Keratinocyte (primary cell): ENCODE data around the gene TMTC4. TPM values are rescaled to one million over a fixed set of nuclear protein-coding genes. Genes with fewer than 3 reads are reported as not detected.

Experiments
- DNase-seq: peaks from one replicate; pipeline ENCODE4 v3.0.0-alpha.2; 2011; ENCODE audit warnings: low read depth, missing footprints, low spot score
- FAIRE-seq: peaks from 2 replicates; lab custom pipeline; 2011; peaks lifted over from hg19 to GRCh38; lab: Jason Lieb, UNC
- H2AFZ ChIP-seq: 2 replicates; pipeline ENCODE4 v1.6.0; 2012; ENCODE audit warnings: low read length, control low read depth, inconsistent platforms; ENCODE audit not compliant: control insufficient read depth
- H3K27ac ChIP-seq: 2 replicates; pipeline ENCODE4 v1.5.1; 2011; ENCODE audit warnings: low read length; ENCODE audit not compliant: control insufficient read depth, insufficient read depth
- H3K27me3 ChIP-seq: 3 replicates; pipeline ENCODE4 v1.6.0; 2011; ENCODE audit warnings: low read length; ENCODE audit not compliant: control insufficient read depth, insufficient read depth; ENCODE audit errors: extremely low read depth
- H3K36me3 ChIP-seq, 2 experiments: 2 replicates in 1 of 2; 3 replicates in 1 of 2; pipeline ENCODE4 v1.5.1; 2011; ENCODE audit warnings: low read length in 2 of 2, mild to moderate bottlenecking in 1 of 2; ENCODE audit not compliant: control insufficient read depth in 2 of 2, insufficient read depth in 2 of 2; ENCODE audit errors: extremely low read depth in 1 of 2
- H3K4me1 ChIP-seq: 3 replicates; pipeline ENCODE4 v1.5.1; 2011; ENCODE audit warnings: low read length; ENCODE audit not compliant: control insufficient read depth, insufficient read depth; ENCODE audit errors: extremely low read depth
- H3K4me2 ChIP-seq: 3 replicates; pipeline ENCODE4 v1.6.0; 2011; ENCODE audit warnings: low read depth, low read length; ENCODE audit not compliant: control insufficient read depth, insufficient read depth; ENCODE audit errors: extremely low read depth
- H3K4me3 ChIP-seq, 3 experiments: fragments of 200-600 bp in 1 of 3; sonication (generic) in 1 of 3; 2 replicates in 2 of 3; 3 replicates in 1 of 3; pipeline ENCODE4 v1.5.1; 2011 to 2016; ENCODE audit warnings: low read length in 3 of 3, mild to moderate bottlenecking in 3 of 3, control low read depth in 2 of 3, inconsistent platforms in 1 of 3, low read depth in 1 of 3, mixed read lengths in 1 of 3, mixed run types in 1 of 3, moderate library complexity in 1 of 3; ENCODE audit not compliant: control insufficient read depth in 2 of 3, insufficient read depth in 2 of 3; ENCODE audit errors: extremely low read depth in 1 of 3
- H3K79me2 ChIP-seq: 2 replicates; pipeline ENCODE4 v1.6.0; 2012; ENCODE audit warnings: low read length; ENCODE audit not compliant: control insufficient read depth, insufficient read depth
- H3K9ac ChIP-seq: 3 replicates; pipeline ENCODE4 v1.6.0; 2011; ENCODE audit warnings: low read length; ENCODE audit not compliant: control insufficient read depth, insufficient read depth; ENCODE audit errors: extremely low read depth
- H3K9me1 ChIP-seq: 3 replicates; pipeline ENCODE4 v1.6.0; 2011; ENCODE audit warnings: low read length; ENCODE audit not compliant: control insufficient read depth, insufficient read depth; ENCODE audit errors: extremely low read depth
- H3K9me3 ChIP-seq: 2 replicates; pipeline ENCODE4 v1.5.1; 2012; ENCODE audit warnings: low read depth, low read length; ENCODE audit not compliant: control insufficient read depth
- H4K20me1 ChIP-seq: 3 replicates; pipeline ENCODE4 v1.6.0; 2011; ENCODE audit warnings: low read length; ENCODE audit not compliant: control insufficient read depth, insufficient read depth; ENCODE audit errors: extremely low read depth
- EZH2 ChIP-seq: IDR thresholded peaks from one replicate; pipeline ENCODE4 v1.6.1; 2012; ENCODE audit warnings: inconsistent platforms, mild to moderate bottlenecking, low read length, moderate library complexity
- dilution Hi-C: fragments of 300-500 bp; cut with MboI; formaldehyde crosslinking; loops from one replicate; pipeline ENCODE4 v1.7.0; 2020; ENCODE audit warnings: low sequenced_read_pairs; ENCODE audit not compliant: extremely low pct_ligation_motif_present
- polyA plus RNA-seq, 5 experiments: library from polyadenylated mRNA; depleted of rRNA in 3 of 5; stranded (reverse) in 3 of 5; stranded (forward) in 1 of 5; unstranded in 1 of 5; fragments of >200 nt; gene quantifications; 1 replicate in 1 of 5; 2 replicates in 3 of 5; 3 replicates in 1 of 5; pipeline versions ENCODE4 v1.2.1 to v1.2.3, GENCODE V29; 2011 to 2012; ENCODE audit warnings: missing spikeins in 2 of 5, low read depth in 1 of 5, low replicate concordance in 1 of 5
- TF ChIP-seq, protein P1 (sequence below), 3 experiments: IDR thresholded peaks in 1 of 3; conservative IDR thresholded peaks in 1 of 3; optimal IDR thresholded peaks in 1 of 3; 2 replicates in 2 of 3; 3 replicates in 1 of 3; pipeline versions ENCODE3 to v1.5.1; 2011; ENCODE audit warnings: low read length in 3 of 3, mild to moderate bottlenecking in 3 of 3, moderate library complexity in 2 of 3, control low read depth in 1 of 3, inconsistent platforms in 1 of 3; ENCODE audit not compliant: insufficient read depth in 2 of 3; ENCODE audit errors: extremely low read depth in 1 of 3

TMTC4 gene
- polyA plus RNA-seq, 1 donor (not counting 4 experiments of a cell fraction or from before 2014, with no cell fraction given): 6.5 TPM

DNA sequence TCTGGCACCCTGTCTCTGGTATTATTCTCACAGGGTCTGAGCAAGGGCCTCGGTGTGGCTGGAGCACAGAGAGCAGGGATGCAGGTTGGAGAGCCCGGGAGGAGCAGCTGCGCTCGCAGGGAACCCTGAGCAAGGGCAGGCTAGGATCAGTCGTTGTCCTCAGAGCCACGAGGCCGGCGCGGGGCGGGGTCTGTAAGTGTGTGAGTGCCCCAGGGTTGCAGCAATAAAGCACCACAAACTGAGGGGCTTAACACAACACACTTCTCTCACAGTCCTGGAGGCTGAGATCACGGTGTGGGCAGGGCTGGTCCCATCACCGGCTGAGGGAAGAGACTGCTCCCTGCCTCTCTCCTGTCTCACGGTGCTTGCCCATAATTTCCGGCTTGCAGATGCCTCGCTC lies 47.5 kb downstream of the TMTC4 start:
- Histone ChIP-seq H4K20me1 (no peaks in the 10 kb centered on the region), H3K9me3 (no peaks in the 10 kb centered on the region), H3K4me1 (no peaks in the 10 kb centered on the region), H3K79me2 (no peaks in the 10 kb centered on the region), H2AFZ (no peak overlapping the region), H3K9me1 (no peaks in the 10 kb centered on the region), H3K9ac (no peak overlapping the region), H3K27ac (no peak overlapping the region), H3K27me3 (no peaks in the 10 kb centered on the region), H3K4me2 (no peak overlapping the region), H3K4me3 (no peak overlapping the region), H3K36me3 (peaks cover 0 to 4% of the 10 kb centered on the region in 2 experiments)
- dilution Hi-C loops: no loop called here
- no peak for DNase-seq
- no peak for FAIRE-seq
- no peak for TF ChIP-seq EZH2
- TF ChIP-seq, protein P1, sequence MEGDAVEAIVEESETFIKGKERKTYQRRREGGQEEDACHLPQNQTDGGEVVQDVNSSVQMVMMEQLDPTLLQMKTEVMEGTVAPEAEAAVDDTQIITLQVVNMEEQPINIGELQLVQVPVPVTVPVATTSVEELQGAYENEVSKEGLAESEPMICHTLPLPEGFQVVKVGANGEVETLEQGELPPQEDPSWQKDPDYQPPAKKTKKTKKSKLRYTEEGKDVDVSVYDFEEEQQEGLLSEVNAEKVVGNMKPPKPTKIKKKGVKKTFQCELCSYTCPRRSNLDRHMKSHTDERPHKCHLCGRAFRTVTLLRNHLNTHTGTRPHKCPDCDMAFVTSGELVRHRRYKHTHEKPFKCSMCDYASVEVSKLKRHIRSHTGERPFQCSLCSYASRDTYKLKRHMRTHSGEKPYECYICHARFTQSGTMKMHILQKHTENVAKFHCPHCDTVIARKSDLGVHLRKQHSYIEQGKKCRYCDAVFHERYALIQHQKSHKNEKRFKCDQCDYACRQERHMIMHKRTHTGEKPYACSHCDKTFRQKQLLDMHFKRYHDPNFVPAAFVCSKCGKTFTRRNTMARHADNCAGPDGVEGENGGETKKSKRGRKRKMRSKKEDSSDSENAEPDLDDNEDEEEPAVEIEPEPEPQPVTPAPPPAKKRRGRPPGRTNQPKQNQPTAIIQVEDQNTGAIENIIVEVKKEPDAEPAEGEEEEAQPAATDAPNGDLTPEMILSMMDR (optimal IDR thresholded peaks at IDR 0.05 in 1 of 3, IDR thresholded peaks at IDR 0.05 in 1 of 3, conservative IDR thresholded peaks at IDR 0.05 in 1 of 3; ENCODE audit: extremely low read depth in 1 of 3, insufficient read depth in 2 of 3, low read length in 3 of 3): no peak

DNA sequence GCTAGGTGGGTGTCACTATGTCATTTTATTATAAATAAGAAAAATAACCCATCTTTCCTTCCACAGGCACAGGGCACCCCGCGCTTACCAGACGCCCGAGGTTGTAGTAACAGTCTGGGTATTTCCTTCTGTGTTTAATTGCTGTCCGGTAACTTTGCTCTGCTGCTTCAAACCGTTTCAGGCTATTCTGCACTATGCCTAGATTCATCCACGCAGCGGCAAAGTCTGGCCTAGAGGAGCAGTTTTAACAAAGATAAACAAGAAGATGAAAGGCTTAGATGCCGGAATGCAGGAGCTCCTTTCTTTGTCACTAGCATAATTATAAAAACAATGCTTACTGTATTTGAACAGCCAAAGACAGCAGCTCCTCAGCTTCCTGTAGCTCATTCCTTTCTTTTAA lies 49.1 kb downstream of the TMTC4 start:
- Histone ChIP-seq H3K4me1 (no peaks in the 10 kb centered on the region), H3K9me1 (no peaks in the 10 kb centered on the region), H3K79me2 (no peaks in the 10 kb centered on the region), H3K9ac (no peak overlapping the region), H2AFZ (no peak overlapping the region), H3K27ac (no peak overlapping the region), H3K27me3 (no peaks in the 10 kb centered on the region), H3K4me3 (no peak overlapping the region), H3K36me3 (peaks cover 0 to 4% of the 10 kb centered on the region in 2 experiments), H3K4me2 (no peak overlapping the region), H3K9me3 (no peaks in the 10 kb centered on the region), H4K20me1 (no peaks in the 10 kb centered on the region)
- TF ChIP-seq, protein P1 (optimal IDR thresholded peaks at IDR 0.05 in 1 of 3, IDR thresholded peaks at IDR 0.05 in 1 of 3, conservative IDR thresholded peaks at IDR 0.05 in 1 of 3; ENCODE audit: extremely low read depth in 1 of 3, insufficient read depth in 2 of 3, low read length in 3 of 3): no peak
- no peak for TF ChIP-seq EZH2
- dilution Hi-C loops: no loop called here
- DNase-seq (no peak), FAIRE-seq (no peak)
